PC-9 (cell line): ENCODE data around the gene TMEM11. TPM values are rescaled to one million over a fixed set of nuclear protein-coding genes. Genes with fewer than 3 reads are reported as not detected.

ENCODE experiments used
- BruUV-seq: library from RNA; stranded (reverse); fragments of 400-500 nt; replicated peaks from 2 replicates; lab custom pipeline; 2021; lab: Mats Ljungman, UMichigan
- CTCF ChIA-PET: fragments of 300-600 bp; sonication (Branson Sonifier 250); formaldehyde crosslinking; loops from one replicate; lab custom pipeline; 2022; ENCODE audit warnings: antibody characterized with exemption; lab: Charles Lee
- POLR2A ChIA-PET: fragments of 300-600 bp; sonication (Branson Sonifier 250); formaldehyde crosslinking; loops from one replicate; lab custom pipeline; 2022; ENCODE audit warnings: antibody characterized with exemption; ENCODE audit not compliant: unreplicated experiment; lab: Charles Lee
- DNase-seq, 2 experiments: peaks; one replicate each; pipeline versions ENCODE4 v3.0.0 to v3.0.0-alpha.2; 2015 to 2022; ENCODE audit warnings: mixed read lengths in 1 of 2
- H2AFZ ChIP-seq: fragments of 200-600 bp; sonication (generic); 2 replicates; pipeline ENCODE4 v1.8.1; 2017; ENCODE audit warnings: antibody characterized with exemption
- H3F3A ChIP-seq: fragments of 200-600 bp; sonication (generic); 2 replicates; pipeline ENCODE4 v1.8.1; 2017; ENCODE audit warnings: antibody characterized with exemption, mild to moderate bottlenecking, low read depth; ENCODE audit not compliant: insufficient read depth
- H3K27ac ChIP-seq: fragments of 200-600 bp; sonication (generic); 2 replicates; pipeline ENCODE4 v1.6.1; 2016; ENCODE audit warnings: mixed run types
- H3K27me3 ChIP-seq: fragments of 200-600 bp; sonication (generic); 2 replicates; pipeline ENCODE4 v1.6.1; 2016; ENCODE audit warnings: low read depth, mixed run types; ENCODE audit not compliant: insufficient read depth
- H3K36me3 ChIP-seq: fragments of 200-600 bp; sonication (generic); 2 replicates; pipeline ENCODE4 v1.6.1; 2016; ENCODE audit warnings: low read depth, mixed run types
- H3K4me1 ChIP-seq: fragments of 200-600 bp; sonication (generic); replicated peaks from 2 replicates; pipeline ENCODE4 v1.6.1; 2016; ENCODE audit warnings: mixed run types; ENCODE audit not compliant: insufficient read depth
- H3K4me2 ChIP-seq: fragments of 200-600 bp; sonication (generic); 2 replicates; pipeline ENCODE4 v1.6.1; 2017; ENCODE audit warnings: mixed run types
- H3K4me3 ChIP-seq: fragments of 200-600 bp; sonication (generic); 2 replicates; pipeline ENCODE4 v1.6.1; 2016; ENCODE audit warnings: mixed run types
- H3K79me2 ChIP-seq: fragments of 200-600 bp; sonication (generic); 2 replicates; pipeline ENCODE4 v1.6.1; 2017; ENCODE audit warnings: low read depth, mixed run types
- H3K9me2 ChIP-seq: fragments of 200-600 bp; sonication (generic); 2 replicates; pipeline ENCODE4 v1.8.1; 2017; ENCODE audit warnings: mild to moderate bottlenecking; ENCODE audit not compliant: insufficient read depth
- H3K9me3 ChIP-seq: fragments of 200-600 bp; sonication (generic); 2 replicates; pipeline ENCODE4 v1.8.1; 2016; ENCODE audit warnings: low read depth; ENCODE audit not compliant: insufficient read depth
- H4K20me1 ChIP-seq: fragments of 200-600 bp; sonication (generic); 2 replicates; pipeline ENCODE4 v1.8.1; 2017; ENCODE audit not compliant: insufficient read depth
- EZH2 ChIP-seq: fragments of 200-600 bp; sonication (generic); IDR thresholded peaks from 2 replicates; pipeline ENCODE4 v1.8.0; 2017; ENCODE audit warnings: antibody characterized with exemption, low read depth
- intact Hi-C: fragments of 100-400 bp; cut with micrococcal nuclease; formaldehyde crosslinking; loops from one replicate; pipeline ENCODE4 v1.10.0; 2022; ENCODE audit not compliant: unreplicated experiment
- total RNA-seq: library from RNA; stranded (reverse); gene quantifications from 2 replicates; pipeline ENCODE4 v1.2.3, GENCODE V29; 2021
- TF ChIP-seq, protein P1 (sequence below): fragments of 200-600 bp; sonication (generic); conservative IDR thresholded peaks from 2 replicates; pipeline ENCODE4 v1.6.1; 2017; ENCODE audit warnings: mixed run types, antibody characterized with exemption, mild to moderate bottlenecking, moderate library complexity

Gene TMEM11
- total RNA-seq, 1 experiment from 2014 or later = 37.6 TPM

DNA sequence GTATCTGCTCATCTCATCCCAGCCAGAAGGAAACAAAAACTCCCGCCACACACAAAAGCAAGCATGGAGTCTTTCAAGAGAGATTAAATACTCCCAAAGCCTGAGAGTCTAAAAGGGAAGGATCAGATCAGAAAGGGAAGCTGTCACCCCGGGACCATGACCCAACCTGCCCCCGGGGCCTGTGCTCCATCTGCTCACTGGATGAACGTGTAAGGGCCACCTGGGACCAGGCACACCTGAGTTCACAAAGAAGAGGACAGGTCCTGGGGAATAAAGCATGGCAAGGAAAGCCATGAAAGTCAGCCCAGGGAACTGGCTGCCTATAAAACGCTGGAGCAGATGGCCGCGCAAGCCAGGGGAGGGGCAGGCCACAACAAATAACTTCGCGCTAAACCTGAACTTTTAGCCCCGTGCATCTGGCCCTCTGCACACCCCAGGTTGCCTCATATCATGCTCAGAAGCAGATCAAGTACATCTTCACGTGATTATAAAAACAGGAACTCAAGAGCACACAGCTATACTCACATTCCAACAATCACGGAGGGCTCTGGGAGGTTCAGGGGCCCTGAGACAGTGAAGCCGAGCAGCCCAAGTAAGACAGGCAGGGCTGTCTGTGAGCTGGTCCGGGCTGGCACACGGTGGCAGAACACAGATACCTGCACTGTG lies 3.4 kb downstream of the TMEM11 start:
- H2AFZ ChIP-seq = no peak overlapping the region
- ChIA-PET POLR2A (no interaction called here), CTCF (no interaction called here)
- H3K27ac ChIP-seq = no peak overlapping the region
- H3K9me2 ChIP-seq = no peaks in the 10 kb centered on the region
- 0 out of 2 replicates have a peak, but pooled peaks cover 4% of the 10 kb centered on the region for H3K36me3 ChIP-seq
- H4K20me1 ChIP-seq = peaks cover 72% of the 10 kb centered on the region
- no TSS peak for BruUV-seq
- H3F3A ChIP-seq = no peaks in the 10 kb centered on the region
- H3K79me2 ChIP-seq = peaks cover 94% of the 10 kb centered on the region
- H3K4me2 ChIP-seq = no peak overlapping the region
- intact Hi-C loops = loop anchor here (10.0 kb wide), 1 partner anchor 194 kb away; no protein-coding TSS in a partner anchor
- no peaks in the 10 kb centered on the region for H3K27me3 ChIP-seq
- TF ChIP-seq EZH2 = no peak
- TF ChIP-seq, protein P1, sequence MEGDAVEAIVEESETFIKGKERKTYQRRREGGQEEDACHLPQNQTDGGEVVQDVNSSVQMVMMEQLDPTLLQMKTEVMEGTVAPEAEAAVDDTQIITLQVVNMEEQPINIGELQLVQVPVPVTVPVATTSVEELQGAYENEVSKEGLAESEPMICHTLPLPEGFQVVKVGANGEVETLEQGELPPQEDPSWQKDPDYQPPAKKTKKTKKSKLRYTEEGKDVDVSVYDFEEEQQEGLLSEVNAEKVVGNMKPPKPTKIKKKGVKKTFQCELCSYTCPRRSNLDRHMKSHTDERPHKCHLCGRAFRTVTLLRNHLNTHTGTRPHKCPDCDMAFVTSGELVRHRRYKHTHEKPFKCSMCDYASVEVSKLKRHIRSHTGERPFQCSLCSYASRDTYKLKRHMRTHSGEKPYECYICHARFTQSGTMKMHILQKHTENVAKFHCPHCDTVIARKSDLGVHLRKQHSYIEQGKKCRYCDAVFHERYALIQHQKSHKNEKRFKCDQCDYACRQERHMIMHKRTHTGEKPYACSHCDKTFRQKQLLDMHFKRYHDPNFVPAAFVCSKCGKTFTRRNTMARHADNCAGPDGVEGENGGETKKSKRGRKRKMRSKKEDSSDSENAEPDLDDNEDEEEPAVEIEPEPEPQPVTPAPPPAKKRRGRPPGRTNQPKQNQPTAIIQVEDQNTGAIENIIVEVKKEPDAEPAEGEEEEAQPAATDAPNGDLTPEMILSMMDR = no peak
- peaks cover 19% of the 10 kb centered on the region for H3K4me1 ChIP-seq
- DNase-seq = no peak
- no peak overlapping the region for H3K4me3 ChIP-seq
- no peaks in the 10 kb centered on the region for H3K9me3 ChIP-seq

DNA sequence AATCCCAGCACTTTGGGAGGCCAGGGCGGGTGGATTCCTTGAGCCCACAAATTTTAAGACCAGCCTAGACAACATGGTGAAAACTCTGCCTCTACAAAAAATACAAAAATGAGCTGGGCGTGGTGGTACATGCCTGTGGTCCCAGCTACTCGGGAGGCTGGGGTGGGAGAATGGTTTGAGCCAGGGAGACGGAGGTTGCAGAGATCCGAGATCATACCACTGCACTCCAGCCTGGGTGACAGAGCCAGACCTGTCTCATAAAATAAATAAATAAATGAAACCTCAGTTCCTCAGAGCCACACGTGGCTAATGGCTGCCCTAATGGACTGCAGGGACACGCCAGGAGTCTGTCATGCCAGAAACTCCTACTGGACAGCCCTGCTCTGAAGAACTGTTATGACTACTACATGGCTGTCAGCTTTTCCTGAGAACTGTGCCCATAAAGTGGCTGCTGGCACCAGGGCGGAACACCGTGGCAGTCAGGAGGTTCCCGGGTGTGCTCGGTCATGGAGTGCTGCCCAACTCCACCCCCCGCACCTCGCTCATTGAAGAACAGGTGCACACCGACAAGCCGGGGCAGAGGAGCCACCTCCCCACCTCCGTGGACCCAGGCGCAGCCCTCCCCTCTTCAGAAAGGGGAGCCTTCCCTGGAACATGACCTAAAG lies 4.3 kb downstream of the TMEM11 start:
- ChIA-PET POLR2A (no interaction called here), CTCF (no interaction called here)
- Histone ChIP-seq H3K9me3 (no peaks in the 10 kb centered on the region), H3K9me2 (no peaks in the 10 kb centered on the region), H3K36me3 (0 out of 2 replicates have a peak, but pooled peaks cover 4% of the 10 kb centered on the region), H4K20me1 (peaks cover 81% of the 10 kb centered on the region), H3K27me3 (no peaks in the 10 kb centered on the region), H3F3A (no peaks in the 10 kb centered on the region), H3K79me2 (peaks cover 94% of the 10 kb centered on the region), H3K27ac (no peak overlapping the region), H2AFZ (no peak overlapping the region), H3K4me2 (no peak overlapping the region), H3K4me3 (no peak overlapping the region), H3K4me1 (peaks cover 13% of the 10 kb centered on the region)
- TF ChIP-seq, protein P1 = no peak
- TF ChIP-seq EZH2 = no peak
- intact Hi-C loops = loop anchor here (10.0 kb wide), 1 partner anchor 195 kb away; no protein-coding TSS in a partner anchor
- DNase-seq = no peak
- no TSS peak for BruUV-seq

GRCh38 chr17:21208352-21208751 lies 5.6 kb downstream of the TMEM11 start:
- Histone ChIP-seq H3K9me3 (no peaks in the 10 kb centered on the region), H3K36me3 (0 out of 2 replicates have a peak, but pooled peaks cover 4% of the 10 kb centered on the region), H3K79me2 (peaks cover 96% of the 10 kb centered on the region), H3K4me3 (no peak overlapping the region), H3K4me1 (peaks cover 13% of the 10 kb centered on the region), H4K20me1 (peaks cover 93% of the 10 kb centered on the region), H3F3A (no peaks in the 10 kb centered on the region), H3K27ac (no peak overlapping the region), H3K4me2 (no peak overlapping the region), H3K9me2 (no peaks in the 10 kb centered on the region), H3K27me3 (no peaks in the 10 kb centered on the region), H2AFZ (no peak overlapping the region)
- intact Hi-C loops = no loop called here
- TF ChIP-seq EZH2 = no peak
- TF ChIP-seq, protein P1 = no peak
- POLR2A ChIA-PET = no interaction called here
- CTCF ChIA-PET = no interaction called here
- no TSS peak for BruUV-seq
- no peak for DNase-seq
